K562 (cell line): ENCODE data around the gene ZFPM1. TPM values are rescaled to one million over a fixed set of nuclear protein-coding genes. Genes with fewer than 3 reads are reported as not detected.

ENCODE experiments used
- CHAMP1 ChIP-seq: fragments of 450-650 bp; IDR thresholded peaks from 2 replicates; pipeline ENCODE4 v1.6.1; 2016; ENCODE audit warnings: mild to moderate bottlenecking
- E2F5 ChIP-seq: sonication (generic); formaldehyde crosslinking; IDR thresholded peaks from 2 replicates; pipeline ENCODE4 v1.8.0; 2022; ENCODE audit warnings: mild to moderate bottlenecking, missing genetic modification reagents
- RB1 ChIP-seq: fragments of 450-650 bp; IDR thresholded peaks from 2 replicates; pipeline ENCODE4 v1.6.1; 2017; ENCODE audit warnings: low read depth, mild to moderate bottlenecking
- ZHX1 ChIP-seq: fragments of 150-350 bp; conservative IDR thresholded peaks from 2 replicates; pipeline ENCODE4 v1.6.1; 2014; ENCODE audit warnings: low read length
- ZNF395 ChIP-seq: fragments of 200-800 bp; sonication (Bioruptor generic); IDR thresholded peaks from 2 replicates; pipeline ENCODE4 v1.6.1; 2017; ENCODE audit warnings: missing genetic modification characterization, missing compliant biosample characterization
- ZNF75A ChIP-seq: fragments of 450-650 bp; formaldehyde crosslinking; IDR thresholded peaks from 2 replicates; pipeline ENCODE4 v1.4.0; 2020; ENCODE audit warnings: mild to moderate bottlenecking
- polyA plus RNA-seq, 8 experiments: library from polyadenylated mRNA; depleted of rRNA in 4 of 8; stranded (reverse) in 5 of 8; unstranded in 3 of 8; fragments of >200 nt; fragmentation: Nextera tagmentation in 2 of 8; fragmentation: Illumina TruSeq in 1 of 8; extraction: Ambion mirVana in 2 of 8; extraction: Trizol in 1 of 8; gene quantifications; 2 replicates each; pipeline versions ENCODE4 v1.2.1 to v1.2.3, GENCODE V29; 2011 to 2014; ENCODE audit warnings: inconsistent platforms in 1 of 8, missing spikeins in 1 of 8
- total RNA-seq, 7 experiments: library from RNA; depleted of rRNA in 6 of 7; stranded (reverse); fragments of >200 nt in 6 of 7; fragmentation: Illumina TruSeq in 2 of 7; extraction: Trizol in 2 of 7; gene quantifications; 2 replicates each; pipeline versions ENCODE4 v1.2.1 to v1.2.3, GENCODE V29; 2011 to 2021; ENCODE audit warnings: low replicate concordance in 1 of 7

ZFPM1 gene
- total and polyA plus RNA-seq, 9 of the 15 experiments (the other 6 are each of a cell fraction or from before 2014, with no cell fraction given): 0.03 to 35.9 (median 1.4) TPM

- TF ChIP-seq ZNF395 (CRISPR knock-in tag): no peak
- TF ChIP-seq ZNF75A: no peak
- no peak for TF ChIP-seq E2F5
- no peak for TF ChIP-seq RB1
- TF ChIP-seq CHAMP1: no peak
- no peak for TF ChIP-seq ZHX1
Observed at GRCh38 chr16:88441460-88441859, 11.6 kb upstream of the ZFPM1 start (continued).
